Measurements from ENCODE around the gene SEC22C. TPM values are rescaled to one million over a fixed set of nuclear protein-coding genes. Genes with fewer than 3 reads are reported as not detected.
A peak's percentile ranks its signal among the peaks of the same experiment; 100 is the strongest.

The SEC22C gene
- total and polyA plus RNA-seq, 7 donors, result 8.4 to 89.2 (median 48.5) TPM

DNA sequence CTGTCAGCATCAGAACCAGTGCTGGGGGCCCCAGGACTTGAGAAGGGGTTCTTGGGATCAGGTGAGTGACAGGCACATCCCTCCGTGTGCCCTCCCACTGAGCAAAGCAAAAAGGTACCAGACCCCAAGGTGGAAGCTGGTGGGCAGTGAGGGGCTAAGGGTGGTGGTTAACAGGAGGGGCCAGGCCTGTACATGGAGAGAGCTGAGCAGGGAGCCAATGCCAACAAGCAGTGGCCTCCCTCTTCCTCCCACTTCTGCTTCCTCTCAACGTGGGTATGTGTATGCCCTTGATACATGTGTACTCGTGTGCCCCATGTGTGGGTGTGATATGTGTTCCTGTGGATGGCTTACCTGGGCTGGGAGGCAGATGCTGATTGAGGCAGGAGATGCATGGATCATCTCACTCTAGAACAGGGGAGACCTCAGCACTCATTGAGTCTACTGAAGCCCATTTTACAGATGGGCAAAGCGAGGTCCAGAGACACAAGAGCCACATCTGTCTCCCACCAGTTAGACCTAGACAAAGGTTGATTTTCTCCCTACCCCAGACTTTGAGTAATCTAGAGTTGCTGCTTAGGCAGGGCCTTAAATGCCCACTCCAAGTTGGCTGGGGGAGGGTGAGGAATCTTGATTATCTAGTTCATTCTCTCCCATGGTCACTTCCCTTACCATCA is 78.4 kb downstream of the SEC22C start:
- intact Hi-C loops (cut with DNase I), result no loop called here
- Histone ChIP-seq H3K27me3 (peaks cover 8 to 41% (median 37%) of the 10 kb centered on the region in 3 donors), H3K4me3 (peak overlapping the region in 3 of 4 donors; percentile 42 to 49 (median 48)), H3K4me1 (peaks cover 0 to 22% (median 19%) of the 10 kb centered on the region in 4 donors), H3K36me3 (no peaks in the 10 kb centered on the region), H3K9me3 (no peaks in the 10 kb centered on the region), H3K27ac (no peak overlapping the region)
- TF ChIP-seq, protein P1, sequence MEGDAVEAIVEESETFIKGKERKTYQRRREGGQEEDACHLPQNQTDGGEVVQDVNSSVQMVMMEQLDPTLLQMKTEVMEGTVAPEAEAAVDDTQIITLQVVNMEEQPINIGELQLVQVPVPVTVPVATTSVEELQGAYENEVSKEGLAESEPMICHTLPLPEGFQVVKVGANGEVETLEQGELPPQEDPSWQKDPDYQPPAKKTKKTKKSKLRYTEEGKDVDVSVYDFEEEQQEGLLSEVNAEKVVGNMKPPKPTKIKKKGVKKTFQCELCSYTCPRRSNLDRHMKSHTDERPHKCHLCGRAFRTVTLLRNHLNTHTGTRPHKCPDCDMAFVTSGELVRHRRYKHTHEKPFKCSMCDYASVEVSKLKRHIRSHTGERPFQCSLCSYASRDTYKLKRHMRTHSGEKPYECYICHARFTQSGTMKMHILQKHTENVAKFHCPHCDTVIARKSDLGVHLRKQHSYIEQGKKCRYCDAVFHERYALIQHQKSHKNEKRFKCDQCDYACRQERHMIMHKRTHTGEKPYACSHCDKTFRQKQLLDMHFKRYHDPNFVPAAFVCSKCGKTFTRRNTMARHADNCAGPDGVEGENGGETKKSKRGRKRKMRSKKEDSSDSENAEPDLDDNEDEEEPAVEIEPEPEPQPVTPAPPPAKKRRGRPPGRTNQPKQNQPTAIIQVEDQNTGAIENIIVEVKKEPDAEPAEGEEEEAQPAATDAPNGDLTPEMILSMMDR (IDR thresholded peaks at IDR 0.05), result no peak
- no peak for TF ChIP-seq POLR2A (IDR thresholded peaks at IDR 0.05)
- TF ChIP-seq POLR2AphosphoS5 (IDR thresholded peaks at IDR 0.05), result no peak
- TF ChIP-seq EP300 (IDR thresholded peaks at IDR 0.05), result no peak
- WGBS, 2 donors, result 35 to 55% methylated on average over 4 of the region's 4 CpGs
- DNase-seq, result peak; percentile 36

- H3K27ac ChIP-seq, result peak within 1 kb of the TSS in 1 of 4 donors; percentile 50
- no peaks in the 10 kb centered on the region for H3K9me3 ChIP-seq
- intact Hi-C loops (cut with DNase I), result no loop called here
- H3K27me3 ChIP-seq, result peaks cover 8 to 41% (median 37%) of the 10 kb centered on the region in 3 donors
- TF ChIP-seq EP300 (IDR thresholded peaks at IDR 0.05), result no peak
- peak in 1 of 4 donors; percentile 34 for TF ChIP-seq POLR2AphosphoS5 (IDR thresholded peaks at IDR 0.05)
- H3K36me3 ChIP-seq, result no peaks in the 10 kb centered on the region
- H3K4me3 ChIP-seq, result peak within 1 kb of the TSS in 3 of 4 donors; percentile 42 to 49 (median 48)
- peaks cover 0 to 22% (median 19%) of the 10 kb centered on the region in 4 donors for H3K4me1 ChIP-seq
- peak; percentile 71 for DNase-seq
- WGBS, 2 donors, result 2 to 10% methylated on average over 69 of the region's 69 CpGs
These were observed 79.1 kb downstream of the SEC22C start, which contains the start of gene VIPR1 for GRCh38 chr3:42502429-42503250. VIPR1 (plus strand) TSS chr3:42502643; CDS start chr3:42502736, 93 bp downstream.

DNA sequence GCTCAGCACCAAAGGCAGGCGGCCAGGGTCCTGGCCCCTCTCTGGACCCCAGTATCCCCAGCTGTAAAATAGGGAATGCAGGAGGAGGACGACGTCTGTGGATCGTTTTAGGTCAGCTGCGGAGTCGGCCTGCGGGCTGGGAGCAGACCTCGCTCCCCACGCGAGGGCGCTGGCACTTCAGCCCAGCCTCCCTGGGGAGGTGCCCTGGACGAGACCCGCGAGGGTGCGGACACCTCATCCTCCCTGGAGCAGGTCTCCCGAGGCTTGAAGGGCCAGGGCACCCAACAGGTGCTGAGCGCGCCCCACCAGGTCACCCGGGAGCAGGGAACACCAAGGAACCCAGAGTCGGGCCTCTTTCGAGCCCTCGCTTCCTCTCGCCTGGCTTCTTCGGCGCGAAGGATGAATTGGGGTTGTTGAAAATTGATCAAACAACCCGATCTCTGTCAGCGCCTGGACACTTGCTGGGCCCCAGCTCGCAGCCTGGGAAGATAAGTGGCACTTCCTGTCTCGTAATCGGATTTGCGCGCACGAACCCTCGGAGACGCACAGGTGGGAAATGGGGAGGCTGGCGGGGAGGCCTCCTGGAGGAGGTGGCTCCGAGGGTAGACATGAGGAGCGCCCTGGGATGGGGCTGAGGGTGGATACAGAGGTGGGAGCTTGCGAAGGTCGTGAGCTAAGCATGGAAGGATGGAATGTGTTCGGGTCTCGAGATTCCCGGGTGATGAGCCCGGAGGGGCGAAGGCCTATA is 79.9 kb downstream of the SEC22C start:
- 1% methylated on average over 46 of the region's 46 CpGs for WGBS, 2 donors
- peaks cover 8 to 41% (median 37%) of the 10 kb centered on the region in 3 donors for H3K27me3 ChIP-seq

GRCh38 chr3:42501321-42501680 is 80.5 kb downstream of the SEC22C start:
- WGBS, 2 donors, result 3 to 6% methylated on average over 27 of the region's 27 CpGs
- Histone ChIP-seq H3K27ac (no peak overlapping the region), H3K27me3 (peaks cover 8 to 41% (median 37%) of the 10 kb centered on the region in 3 donors), H3K4me1 (peaks cover 0 to 22% (median 19%) of the 10 kb centered on the region in 4 donors), H3K9me3 (no peaks in the 10 kb centered on the region), H3K36me3 (no peaks in the 10 kb centered on the region), H3K4me3 (peak overlapping the region in 3 of 4 donors; percentile 42 to 49 (median 48))
- DNase-seq, result no peak
- TF ChIP-seq POLR2AphosphoS5 (IDR thresholded peaks at IDR 0.05) (no peak), POLR2A (IDR thresholded peaks at IDR 0.05) (no peak), EP300 (IDR thresholded peaks at IDR 0.05) (no peak)
- TF ChIP-seq, protein P1 (IDR thresholded peaks at IDR 0.05), result no peak
- intact Hi-C loops (cut with DNase I), result no loop called here

More for the DNA sequence above, 79.9 kb downstream of the SEC22C start:
- Histone ChIP-seq H3K27ac (peak overlapping the region in 1 of 4 donors; percentile 6), H3K9me3 (no peaks in the 10 kb centered on the region), H3K4me3 (peak overlapping the region in 3 of 4 donors; percentile 42 to 49 (median 48)), H3K4me1 (peaks cover 0 to 22% (median 19%) of the 10 kb centered on the region in 4 donors), H3K36me3 (no peaks in the 10 kb centered on the region)
- DNase-seq, result peak; percentile 68
- intact Hi-C loops (cut with DNase I), result no loop called here
- TF ChIP-seq POLR2AphosphoS5 (IDR thresholded peaks at IDR 0.05) (no peak), POLR2A (IDR thresholded peaks at IDR 0.05) (peak in 1 of 2 donors; percentile 31)
- TF ChIP-seq, protein P1 (IDR thresholded peaks at IDR 0.05), result peak in 2 of 4 experiments; percentile 41 to 49
